Measurements from ENCODE around the gene EML6. TPM values are rescaled to one million over a fixed set of nuclear protein-coding genes. Genes with fewer than 3 reads are reported as not detected.
A peak's percentile ranks its signal among the peaks of the same experiment; 100 is the strongest.

The EML6 gene
- total RNA-seq, 4 donors from 2014 or later, result 5.9 to 11.0 (median 7.9) TPM

DNA sequence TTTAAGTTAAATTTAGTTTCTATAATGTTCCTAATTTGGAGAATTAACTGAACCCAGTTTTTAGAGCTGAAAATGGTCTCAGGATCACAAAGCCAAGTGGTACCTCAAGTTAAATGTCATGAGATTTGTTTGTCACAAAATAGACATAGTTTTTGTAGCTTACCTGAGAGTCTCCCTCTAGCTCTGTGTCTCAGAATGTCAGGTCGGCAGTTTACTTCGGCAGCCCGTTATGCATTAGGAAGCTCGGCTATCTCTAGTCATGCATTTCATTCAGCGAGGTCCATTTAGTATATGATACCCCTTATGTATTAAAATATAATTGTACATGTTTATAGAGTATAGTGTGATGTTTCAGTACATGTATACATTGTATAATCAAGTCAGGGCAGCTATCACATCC, 155.6 kb downstream of the EML6 start:
- no peak overlapping the region for H3K4me3 ChIP-seq
- H3K4me1 ChIP-seq, result peaks cover 0 to 6% (median 2%) of the 10 kb centered on the region in 4 donors
- no peak for TF ChIP-seq POLR2A (IDR thresholded peaks at IDR 0.05)
- TF ChIP-seq, protein P1, sequence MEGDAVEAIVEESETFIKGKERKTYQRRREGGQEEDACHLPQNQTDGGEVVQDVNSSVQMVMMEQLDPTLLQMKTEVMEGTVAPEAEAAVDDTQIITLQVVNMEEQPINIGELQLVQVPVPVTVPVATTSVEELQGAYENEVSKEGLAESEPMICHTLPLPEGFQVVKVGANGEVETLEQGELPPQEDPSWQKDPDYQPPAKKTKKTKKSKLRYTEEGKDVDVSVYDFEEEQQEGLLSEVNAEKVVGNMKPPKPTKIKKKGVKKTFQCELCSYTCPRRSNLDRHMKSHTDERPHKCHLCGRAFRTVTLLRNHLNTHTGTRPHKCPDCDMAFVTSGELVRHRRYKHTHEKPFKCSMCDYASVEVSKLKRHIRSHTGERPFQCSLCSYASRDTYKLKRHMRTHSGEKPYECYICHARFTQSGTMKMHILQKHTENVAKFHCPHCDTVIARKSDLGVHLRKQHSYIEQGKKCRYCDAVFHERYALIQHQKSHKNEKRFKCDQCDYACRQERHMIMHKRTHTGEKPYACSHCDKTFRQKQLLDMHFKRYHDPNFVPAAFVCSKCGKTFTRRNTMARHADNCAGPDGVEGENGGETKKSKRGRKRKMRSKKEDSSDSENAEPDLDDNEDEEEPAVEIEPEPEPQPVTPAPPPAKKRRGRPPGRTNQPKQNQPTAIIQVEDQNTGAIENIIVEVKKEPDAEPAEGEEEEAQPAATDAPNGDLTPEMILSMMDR (IDR thresholded peaks at IDR 0.05), result no peak

DNA sequence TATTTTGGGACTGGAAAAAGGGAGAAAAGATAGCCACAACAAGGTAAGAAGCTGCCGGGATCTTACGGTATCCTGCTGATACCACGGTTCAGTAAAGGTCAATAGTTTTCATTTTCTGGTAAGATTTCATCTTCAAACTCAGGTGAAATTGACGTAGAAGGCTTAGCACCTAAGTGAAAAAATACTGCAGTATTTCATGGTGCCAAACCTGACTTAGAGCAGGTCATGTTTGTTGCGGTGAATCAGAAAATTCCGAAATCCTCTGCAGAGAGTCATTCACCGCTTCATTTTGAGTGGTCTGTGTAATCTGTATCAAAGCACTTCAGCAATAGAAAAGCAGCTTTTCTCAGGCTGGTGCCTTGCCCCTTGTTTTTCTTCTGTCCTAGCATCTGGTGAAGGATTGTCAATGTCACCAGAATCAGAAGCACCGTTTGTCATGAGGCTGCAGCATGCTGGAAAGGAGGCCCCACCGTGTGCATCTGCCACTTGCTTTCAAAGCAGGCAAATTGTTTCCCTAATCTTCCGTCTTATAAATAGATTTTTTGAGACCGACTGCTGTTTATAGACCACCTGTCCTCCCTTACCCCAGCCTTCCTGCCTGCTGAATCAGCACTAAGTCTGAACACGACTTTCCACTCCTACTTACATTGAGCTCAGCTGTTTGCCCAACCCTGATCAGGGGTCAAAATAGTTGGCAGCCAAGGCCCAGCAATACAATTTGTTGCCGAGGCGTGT, 156.3 kb downstream of the EML6 start:
- Histone ChIP-seq H3K4me1 (peaks cover 0 to 9% (median 2%) of the 10 kb centered on the region in 4 donors), H3K27ac (peak overlapping the region in 2 of 4 donors; percentile 60 to 65), H3K36me3 (no peaks in the 10 kb centered on the region), H3K4me3 (no peak overlapping the region), H3K27me3 (no peaks in the 10 kb centered on the region), H3K9me3 (no peaks in the 10 kb centered on the region)
- no peak for TF ChIP-seq POLR2A (IDR thresholded peaks at IDR 0.05)
- TF ChIP-seq, protein P1 (IDR thresholded peaks at IDR 0.05), result no peak
- peak in 2 of 3 donors; percentile 73 to 80 for DNase-seq

More for the DNA sequence above, 155.6 kb downstream of the EML6 start:
- no peak for DNase-seq
- H3K9me3 ChIP-seq, result no peaks in the 10 kb centered on the region
- no peak overlapping the region for H3K27ac ChIP-seq
- no peaks in the 10 kb centered on the region for H3K36me3 ChIP-seq
- H3K27me3 ChIP-seq, result no peaks in the 10 kb centered on the region

DNA sequence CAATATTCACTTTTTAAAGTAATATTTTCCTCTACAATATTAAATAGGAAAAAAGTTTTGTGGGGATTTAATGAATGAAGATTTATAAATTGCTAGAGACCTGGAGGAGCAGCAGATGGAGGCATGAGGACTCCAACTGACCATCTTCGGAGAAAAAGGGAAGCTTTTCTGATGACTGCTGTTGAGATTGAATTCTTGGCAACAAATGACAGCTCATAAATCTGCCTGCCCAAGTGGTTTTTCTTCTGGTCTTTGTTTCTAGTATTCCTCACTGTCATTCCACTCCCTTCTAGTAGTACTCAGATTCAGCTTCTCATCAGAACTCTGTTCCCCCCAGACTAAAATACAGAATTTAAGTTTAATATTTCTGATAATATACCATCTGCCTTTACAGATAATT, 157.0 kb downstream of the EML6 start:
- Histone ChIP-seq H3K4me3 (no peak overlapping the region), H3K27me3 (no peaks in the 10 kb centered on the region), H3K36me3 (no peaks in the 10 kb centered on the region), H3K4me1 (peaks cover 0 to 9% (median 2%) of the 10 kb centered on the region in 4 donors), H3K27ac (peak overlapping the region in 2 of 4 donors; percentile 60 to 65), H3K9me3 (no peaks in the 10 kb centered on the region)
- DNase-seq, result no peak
- TF ChIP-seq, protein P1 (IDR thresholded peaks at IDR 0.05), result no peak
- no peak for TF ChIP-seq POLR2A (IDR thresholded peaks at IDR 0.05)

DNA sequence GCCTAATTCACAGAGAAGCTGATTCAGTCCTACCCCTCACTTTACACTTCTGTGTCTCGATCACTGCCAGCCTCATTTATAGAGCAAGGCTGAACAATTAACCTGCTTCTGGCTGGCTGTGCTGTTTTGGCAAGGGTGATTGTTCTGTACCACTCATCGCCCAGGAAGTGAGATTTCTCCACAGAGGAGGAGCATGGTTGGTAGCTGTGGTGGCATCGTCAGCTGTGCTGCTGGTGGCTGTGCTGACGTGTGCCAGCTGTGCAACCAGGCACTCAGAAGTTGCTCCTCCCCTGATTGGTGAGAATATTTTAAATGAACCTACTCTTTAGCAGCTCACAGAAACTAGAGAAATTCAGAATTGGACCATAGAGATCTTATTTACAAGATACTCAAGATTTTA, 158.3 kb downstream of the EML6 start:
- Histone ChIP-seq H3K27me3 (no peaks in the 10 kb centered on the region), H3K4me3 (no peak overlapping the region), H3K27ac (no peak overlapping the region), H3K4me1 (peaks cover 0 to 9% (median 2%) of the 10 kb centered on the region in 4 donors), H3K36me3 (no peaks in the 10 kb centered on the region), H3K9me3 (no peaks in the 10 kb centered on the region)
- no peak for DNase-seq
- no peak for TF ChIP-seq POLR2A (IDR thresholded peaks at IDR 0.05)
- TF ChIP-seq, protein P1 (IDR thresholded peaks at IDR 0.05), result no peak

DNA sequence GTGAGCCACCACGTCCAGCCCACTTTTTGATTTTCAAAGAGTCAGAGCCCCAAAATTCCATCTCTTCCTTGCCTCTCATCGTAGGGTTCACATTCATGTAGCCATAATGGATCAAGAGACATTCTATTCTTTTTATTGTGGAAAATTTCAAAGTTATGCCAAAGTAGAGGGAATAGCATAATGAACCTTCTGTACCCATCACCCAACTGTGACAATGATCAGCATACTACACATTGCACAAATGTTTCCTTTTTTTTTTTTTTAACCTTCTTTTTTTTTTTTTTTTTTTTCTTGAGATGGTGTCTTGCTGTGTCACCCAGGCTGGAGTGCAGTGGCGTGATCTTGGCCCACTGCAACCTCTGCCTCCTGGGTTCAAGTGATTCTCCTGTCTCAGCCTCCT, 162.4 kb downstream of the EML6 start:
- H3K36me3 ChIP-seq, result no peaks in the 10 kb centered on the region
- no peaks in the 10 kb centered on the region for H3K27me3 ChIP-seq
- no peak overlapping the region for H3K27ac ChIP-seq

More for the DNA sequence above, 162.4 kb downstream of the EML6 start:
- TF ChIP-seq, protein P1 (IDR thresholded peaks at IDR 0.05), result no peak
- no peak for TF ChIP-seq POLR2A (IDR thresholded peaks at IDR 0.05)
- peaks cover 0 to 5% (median 0%) of the 10 kb centered on the region in 4 donors for H3K4me1 ChIP-seq
- DNase-seq, result no peak
- no peaks in the 10 kb centered on the region for H3K9me3 ChIP-seq
- no peak overlapping the region for H3K4me3 ChIP-seq

All from Peyer's patch (tissue), 4 donors.